Measurements from ENCODE around the gene CHST4. TPM values are rescaled to one million over a fixed set of nuclear protein-coding genes. Genes with fewer than 3 reads are reported as not detected.

The CHST4 gene
- total and polyA plus RNA-seq, 2 donors from 2014 or later = not detected

DNA sequence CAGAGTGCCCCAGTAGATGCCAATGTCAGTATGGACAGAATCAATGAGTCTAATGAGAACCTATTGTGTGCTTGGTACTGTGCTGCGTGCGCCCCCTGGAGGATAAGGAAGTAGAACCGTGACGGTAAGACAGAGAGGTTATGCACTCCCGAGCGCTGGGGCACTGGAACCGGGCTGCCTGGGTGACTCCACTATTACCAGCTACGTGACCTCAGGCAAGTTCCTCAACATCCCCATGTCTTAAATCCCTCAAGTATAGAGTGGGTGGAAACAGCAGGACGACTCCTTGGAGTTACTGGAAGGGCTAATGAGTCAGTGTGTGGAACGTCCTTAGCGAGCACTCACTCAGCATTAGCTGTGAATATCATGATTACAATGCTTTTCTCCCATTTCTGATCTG lies 16.2 kb downstream of the CHST4 start:
- TF ChIP-seq, protein P1, sequence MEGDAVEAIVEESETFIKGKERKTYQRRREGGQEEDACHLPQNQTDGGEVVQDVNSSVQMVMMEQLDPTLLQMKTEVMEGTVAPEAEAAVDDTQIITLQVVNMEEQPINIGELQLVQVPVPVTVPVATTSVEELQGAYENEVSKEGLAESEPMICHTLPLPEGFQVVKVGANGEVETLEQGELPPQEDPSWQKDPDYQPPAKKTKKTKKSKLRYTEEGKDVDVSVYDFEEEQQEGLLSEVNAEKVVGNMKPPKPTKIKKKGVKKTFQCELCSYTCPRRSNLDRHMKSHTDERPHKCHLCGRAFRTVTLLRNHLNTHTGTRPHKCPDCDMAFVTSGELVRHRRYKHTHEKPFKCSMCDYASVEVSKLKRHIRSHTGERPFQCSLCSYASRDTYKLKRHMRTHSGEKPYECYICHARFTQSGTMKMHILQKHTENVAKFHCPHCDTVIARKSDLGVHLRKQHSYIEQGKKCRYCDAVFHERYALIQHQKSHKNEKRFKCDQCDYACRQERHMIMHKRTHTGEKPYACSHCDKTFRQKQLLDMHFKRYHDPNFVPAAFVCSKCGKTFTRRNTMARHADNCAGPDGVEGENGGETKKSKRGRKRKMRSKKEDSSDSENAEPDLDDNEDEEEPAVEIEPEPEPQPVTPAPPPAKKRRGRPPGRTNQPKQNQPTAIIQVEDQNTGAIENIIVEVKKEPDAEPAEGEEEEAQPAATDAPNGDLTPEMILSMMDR (IDR thresholded peaks at IDR 0.05; ENCODE audit: borderline replicate concordance, extremely low read depth, insufficient read depth) = peak; percentile 40
- Histone ChIP-seq H3K4me3 (ENCODE audit: low read length in 3 of 3) (no peak overlapping the region), H3K27ac (ENCODE audit: low read depth in 2 of 2, low read length in 2 of 2) (no peak overlapping the region), H3K27me3 (ENCODE audit: control insufficient read depth, insufficient read depth, low read length) (no peaks in the 10 kb centered on the region), H3K36me3 (ENCODE audit: control insufficient read depth in 2 of 3, insufficient read depth in 3 of 3, low read length in 3 of 3) (no peaks in the 10 kb centered on the region), H3K9me3 (ENCODE audit: control insufficient read depth in 2 of 3, insufficient read depth in 1 of 3, low read length in 3 of 3) (no peaks in the 10 kb centered on the region), H3K9ac (ENCODE audit: low read length in 3 of 3) (no peak overlapping the region), H3K4me1 (ENCODE audit: control insufficient read depth in 2 of 3, insufficient read depth in 2 of 3, low read depth in 1 of 3, low read length in 3 of 3) (no peaks in the 10 kb centered on the region)
- DNase-seq = peak in 2 of 5 donors; percentile 20 to 23
- intact Hi-C loops (cut with DNase I) = no loop called here
- no peak for FAIRE-seq

DNA sequence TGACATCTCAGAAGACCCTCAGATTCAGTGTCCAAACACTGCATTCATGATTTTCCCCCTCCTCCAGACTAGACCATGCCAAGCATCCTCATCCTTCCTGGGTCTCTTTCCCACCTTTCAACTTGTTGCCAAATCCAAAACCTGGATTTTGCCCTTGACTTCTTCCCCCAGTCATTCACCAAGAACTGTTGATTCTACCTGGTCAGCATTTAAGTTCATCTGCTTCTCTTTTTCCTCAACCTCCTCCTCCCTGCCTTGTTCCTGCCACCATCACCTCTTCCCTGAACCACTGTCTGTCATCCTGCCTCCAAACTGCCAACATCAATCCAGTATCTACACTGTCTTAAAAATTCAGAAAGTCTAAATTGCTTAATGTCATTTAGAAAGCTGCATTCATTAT lies 20.9 kb downstream of the CHST4 start:
- DNase-seq = no peak
- no peaks in the 10 kb centered on the region for H3K27me3 ChIP-seq (ENCODE audit: control insufficient read depth, insufficient read depth, low read length)
- H3K36me3 ChIP-seq (ENCODE audit: control insufficient read depth in 2 of 3, insufficient read depth in 3 of 3, low read length in 3 of 3) = no peaks in the 10 kb centered on the region
- no peaks in the 10 kb centered on the region for H3K4me1 ChIP-seq (ENCODE audit: control insufficient read depth in 2 of 3, insufficient read depth in 2 of 3, low read depth in 1 of 3, low read length in 3 of 3)
- TF ChIP-seq, protein P1 (IDR thresholded peaks at IDR 0.05; ENCODE audit: borderline replicate concordance, extremely low read depth, insufficient read depth) = no peak
- no peak overlapping the region for H3K27ac ChIP-seq (ENCODE audit: low read depth in 2 of 2, low read length in 2 of 2)
- H3K9me3 ChIP-seq (ENCODE audit: control insufficient read depth in 2 of 3, insufficient read depth in 1 of 3, low read length in 3 of 3) = no peaks in the 10 kb centered on the region
- intact Hi-C loops (cut with DNase I) = no loop called here
- FAIRE-seq = no peak
- no peak overlapping the region for H3K4me3 ChIP-seq (ENCODE audit: low read length in 3 of 3)
- H3K9ac ChIP-seq (ENCODE audit: low read length in 3 of 3) = no peak overlapping the region

DNA sequence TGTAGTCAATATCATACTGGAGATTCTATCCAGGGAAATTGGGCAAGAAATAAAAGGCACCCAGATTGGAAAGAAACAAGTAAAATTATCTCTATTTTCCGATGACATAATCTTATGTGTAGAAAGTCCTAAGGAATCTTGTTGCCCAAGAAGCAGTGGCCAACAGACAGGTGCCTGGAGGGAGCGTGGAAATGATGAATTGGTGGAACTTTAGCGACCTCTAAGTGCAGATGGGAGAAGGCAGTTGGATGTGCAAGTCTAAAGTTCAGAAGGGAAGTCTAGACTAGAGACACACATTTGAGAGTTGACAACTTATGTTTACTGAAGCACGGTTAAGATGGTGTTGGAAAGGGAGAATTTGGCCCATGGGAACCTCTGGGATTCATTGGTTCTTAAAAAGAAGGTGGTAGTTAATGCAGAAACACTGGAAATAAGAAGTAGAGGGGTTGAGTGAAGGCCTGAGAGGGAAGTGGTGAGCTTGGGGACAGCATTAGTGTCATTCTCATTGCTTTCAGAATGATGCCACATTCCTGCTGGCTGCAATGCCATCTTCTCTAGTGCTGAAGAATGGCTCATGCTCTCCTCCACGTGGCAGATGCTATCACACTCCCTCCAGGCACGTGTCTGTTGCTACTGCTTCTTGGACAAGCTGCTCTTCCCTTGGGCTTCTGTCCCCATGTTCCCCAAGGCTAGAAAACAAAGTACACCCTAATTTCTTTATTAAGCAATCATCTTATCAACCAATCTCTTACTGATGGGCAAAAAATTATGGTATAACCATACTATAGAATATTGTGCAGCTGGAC lies 26.7 kb downstream of the CHST4 start:
- TF ChIP-seq, protein P1 (IDR thresholded peaks at IDR 0.05; ENCODE audit: borderline replicate concordance, extremely low read depth, insufficient read depth) = no peak
- H3K4me1 ChIP-seq (ENCODE audit: control insufficient read depth in 2 of 3, insufficient read depth in 2 of 3, low read depth in 1 of 3, low read length in 3 of 3) = no peaks in the 10 kb centered on the region
- FAIRE-seq (no peak), DNase-seq (no peak)
- no peaks in the 10 kb centered on the region for H3K36me3 ChIP-seq (ENCODE audit: control insufficient read depth in 2 of 3, insufficient read depth in 3 of 3, low read length in 3 of 3)
- H3K9me3 ChIP-seq (ENCODE audit: control insufficient read depth in 2 of 3, insufficient read depth in 1 of 3, low read length in 3 of 3) = no peaks in the 10 kb centered on the region
- H3K4me3 ChIP-seq (ENCODE audit: low read length in 3 of 3) = no peak overlapping the region
- intact Hi-C loops (cut with DNase I) = no loop called here
- H3K27me3 ChIP-seq (ENCODE audit: control insufficient read depth, insufficient read depth, low read length) = no peaks in the 10 kb centered on the region
- no peak overlapping the region for H3K9ac ChIP-seq (ENCODE audit: low read length in 3 of 3)
- no peak overlapping the region for H3K27ac ChIP-seq (ENCODE audit: low read depth in 2 of 2, low read length in 2 of 2)

All from kidney (tissue), 14 donors.